Measurements from ENCODE around the gene SCAANT1. TPM values are rescaled to one million over a fixed set of nuclear protein-coding genes. Genes with fewer than 3 reads are reported as not detected.

Gene SCAANT1
- total and polyA plus RNA-seq, 2 donors (not counting 1 experiment from before 2014, with no cell fraction given): 1.7 TPM; not detected in 1

- POLR2A ChIA-PET: no interaction called here
- intact Hi-C loops (cut with micrococcal nuclease): no loop called here
- no peak for ATAC-seq (ENCODE audit: low read depth)
Measured at GRCh38 chr3:63876260-63876659, 35.9 kb downstream of the SCAANT1 start.

GRCh38 chr3:63875510-63875909 is 36.7 kb downstream of the SCAANT1 start:
- ChIA-PET POLR2A (no interaction called here), CTCF (interaction anchor here (2.2 kb wide), 1 partner anchor 58 kb away, joined by 11 read pairs; no protein-coding TSS in a partner anchor)
- Histone ChIP-seq H2AFZ (ENCODE audit: insufficient read depth, low read depth, low read length, poor library complexity, severe bottlenecking) (no peak overlapping the region), H3K9ac (ENCODE audit: low read length) (no peak overlapping the region), H3K4me1 (ENCODE audit: control insufficient read depth in 2 of 2, insufficient read depth in 2 of 2, low read length in 2 of 2) (peaks cover 18 to 19% of the 10 kb centered on the region in 2 donors), H3K36me3 (replicated peaks in 1 of 2; ENCODE audit: control extremely low read depth in 1 of 2, control insufficient read depth in 1 of 2, extremely low read depth in 1 of 2, insufficient read depth in 2 of 2, low read length in 1 of 2) (no peaks in the 10 kb centered on the region), H3K27me3 (replicated peaks in 1 of 4; ENCODE audit: control extremely low read depth in 1 of 4, control insufficient read depth in 3 of 4, insufficient read depth in 4 of 4, low read length in 3 of 4) (no peaks in the 10 kb centered on the region), H3K9me3 (ENCODE audit: control extremely low read depth in 1 of 3, control insufficient read depth in 2 of 3, insufficient read depth in 1 of 3, low read length in 2 of 3) (no peaks in the 10 kb centered on the region), H4K20me1 (ENCODE audit: control insufficient read depth, insufficient read depth, low read length, poor library complexity, severe bottlenecking) (peaks cover 81% of the 10 kb centered on the region), H3K79me2 (ENCODE audit: control insufficient read depth, insufficient read depth, low read length) (peaks cover 100% of the 10 kb centered on the region), H3K4me2 (replicated peaks; ENCODE audit: low read depth, low read length, poor library complexity, severe bottlenecking) (no peak overlapping the region), H3K27ac (ENCODE audit: low read length in 2 of 2) (no peak overlapping the region), H3K4me3 (ENCODE audit: control extremely low read depth in 1 of 5, extremely low read depth in 1 of 5, insufficient read depth in 1 of 5, low read depth in 2 of 5, low read length in 4 of 5) (no peak overlapping the region)
- Mint-ChIP-seq H3K4me1 (peaks cover 63% of the 10 kb centered on the region), H3K27me3 (no peaks in the 10 kb centered on the region), H3K4me3 (no peak overlapping the region), H3K9me3 (ENCODE audit: insufficient read depth) (no peaks in the 10 kb centered on the region), H3K27ac (no peak overlapping the region)
- DNase-seq: no peak
- no CpG with 5 or more reads among the region's 2 CpGs for WGBS (ENCODE audit: insufficient coverage)
- intact Hi-C loops (cut with micrococcal nuclease): no loop called here
- TF ChIP-seq CTCF (IDR thresholded peaks at IDR 0.05): no peak
- no peak for TF ChIP-seq EZH2 (IDR thresholded peaks at IDR 0.05; ENCODE audit: borderline replicate concordance, insufficient read depth, low read depth, low read length, poor library complexity, severe bottlenecking)
- no peak for ATAC-seq (ENCODE audit: low read depth)

More at GRCh38 chr3:63876260-63876659, 35.9 kb downstream of the SCAANT1 start:
- Mint-ChIP-seq H3K27me3 (no peaks in the 10 kb centered on the region), H3K9me3 (ENCODE audit: insufficient read depth) (no peaks in the 10 kb centered on the region), H3K27ac (no peak overlapping the region), H3K4me1 (peaks cover 65% of the 10 kb centered on the region), H3K4me3 (no peak overlapping the region)
- H3K4me3 ChIP-seq (ENCODE audit: control extremely low read depth in 1 of 5, extremely low read depth in 1 of 5, insufficient read depth in 1 of 5, low read depth in 2 of 5, low read length in 4 of 5): no peak overlapping the region
- CTCF ChIA-PET: interaction anchor here (0.9 to 2.2 kb wide), 3 partner anchors 11 to 58 kb away, joined by 3 to 11 read pairs (median 5); no protein-coding TSS in a partner anchor
- H3K27me3 ChIP-seq (replicated peaks in 1 of 4; ENCODE audit: control extremely low read depth in 1 of 4, control insufficient read depth in 3 of 4, insufficient read depth in 4 of 4, low read length in 3 of 4): no peaks in the 10 kb centered on the region
- H4K20me1 ChIP-seq (ENCODE audit: control insufficient read depth, insufficient read depth, low read length, poor library complexity, severe bottlenecking): peaks cover 82% of the 10 kb centered on the region
- H3K4me1 ChIP-seq (ENCODE audit: control insufficient read depth in 2 of 2, insufficient read depth in 2 of 2, low read length in 2 of 2): peaks cover 14 to 18% of the 10 kb centered on the region in 2 donors
- no peak for DNase-seq
- no CpG with 5 or more reads among the region's 3 CpGs for WGBS (ENCODE audit: insufficient coverage)
- no peak overlapping the region for H3K9ac ChIP-seq (ENCODE audit: low read length)
- H3K27ac ChIP-seq (ENCODE audit: low read length in 2 of 2): no peak overlapping the region
- H3K79me2 ChIP-seq (ENCODE audit: control insufficient read depth, insufficient read depth, low read length): peaks cover 100% of the 10 kb centered on the region
- no peaks in the 10 kb centered on the region for H3K36me3 ChIP-seq (replicated peaks in 1 of 2; ENCODE audit: control extremely low read depth in 1 of 2, control insufficient read depth in 1 of 2, extremely low read depth in 1 of 2, insufficient read depth in 2 of 2, low read length in 1 of 2)
- H3K9me3 ChIP-seq (ENCODE audit: control extremely low read depth in 1 of 3, control insufficient read depth in 2 of 3, insufficient read depth in 1 of 3, low read length in 2 of 3): no peaks in the 10 kb centered on the region
- H3K4me2 ChIP-seq (replicated peaks; ENCODE audit: low read depth, low read length, poor library complexity, severe bottlenecking): no peak overlapping the region
- no peak for TF ChIP-seq EZH2 (IDR thresholded peaks at IDR 0.05; ENCODE audit: borderline replicate concordance, insufficient read depth, low read depth, low read length, poor library complexity, severe bottlenecking)
- no peak for TF ChIP-seq CTCF (IDR thresholded peaks at IDR 0.05)
- no peak overlapping the region for H2AFZ ChIP-seq (ENCODE audit: insufficient read depth, low read depth, low read length, poor library complexity, severe bottlenecking)
